Activated T-helper 9 cell treated with anti-CD3 and anti-CD28 coated beads, Interleukin-2, amount 50 U/mL, for 16 hours (primary cell): ENCODE data around the gene SPTLC2.
"Not testable (repeated sequence)": the region's sequence is repeated elsewhere in the genome, so short reads cannot be mapped to it uniquely, and the experiment has no call there.

Source experiments
- DNase-seq: peaks from one replicate; pipeline ENCODE4 v3.0.0-alpha.2; 2020; ENCODE audit warnings: low read depth

SPTLC2 gene

GRCh38 chr14:77547512-77548180, 68.8 kb downstream of the SPTLC2 start:
- DNase-seq: no peak

GRCh38 chr14:77545171-77545570, 71.3 kb downstream of the SPTLC2 start:
- not testable (repeated sequence) for DNase-seq

GRCh38 chr14:77544571-77544970, 71.9 kb downstream of the SPTLC2 start:
- DNase-seq: no peak

- no peak for DNase-seq
These were observed 72.7 kb downstream of the SPTLC2 start for GRCh38 chr14:77543637-77544334.

GRCh38 chr14:77543240-77543551, 73.2 kb downstream of the SPTLC2 start:
- no peak for DNase-seq

- no peak for DNase-seq
These were observed 73.8 kb downstream of the SPTLC2 start for GRCh38 chr14:77542421-77543239.

GRCh38 chr14:77541905-77542304, 74.5 kb downstream of the SPTLC2 start:
- no peak for DNase-seq

GRCh38 chr14:77536951-77537350, 79.5 kb downstream of the SPTLC2 start:
- not testable (repeated sequence) for DNase-seq

- DNase-seq: no peak
These were observed 85.4 kb downstream of the SPTLC2 start for GRCh38 chr14:77531071-77531470.

GRCh38 chr14:77529963-77530362, 86.5 kb downstream of the SPTLC2 start:
- DNase-seq: no peak

- no peak for DNase-seq
These were observed 87.2 kb downstream of the SPTLC2 start for GRCh38 chr14:77529213-77529612.

GRCh38 chr14:77528701-77529100, 87.7 kb downstream of the SPTLC2 start:
- not testable (repeated sequence) for DNase-seq

GRCh38 chr14:77526266-77526665, 90.2 kb downstream of the SPTLC2 start:
- DNase-seq: no peak

- DNase-seq: no peak
These were observed 91.9 kb downstream of the SPTLC2 start for GRCh38 chr14:77524536-77524935.

GRCh38 chr14:77523109-77523508, 93.3 kb downstream of the SPTLC2 start:
- DNase-seq: no peak

- DNase-seq: no peak
These were observed 95.9 kb downstream of the SPTLC2 start for GRCh38 chr14:77520555-77520954.

- no peak for DNase-seq
These were observed 100.3 kb downstream of the SPTLC2 start for GRCh38 chr14:77516126-77516525.

GRCh38 chr14:77511486-77512162, 104.8 kb downstream of the SPTLC2 start:
- no peak for DNase-seq

- no peak for DNase-seq
These were observed 107.1 kb downstream of the SPTLC2 start for GRCh38 chr14:77509366-77509765.

GRCh38 chr14:77508876-77509275, 107.6 kb downstream of the SPTLC2 start:
- DNase-seq: no peak

GRCh38 chr14:77508249-77508648, 108.2 kb downstream of the SPTLC2 start:
- no peak for DNase-seq

- no peak for DNase-seq
These were observed 108.7 kb downstream of the SPTLC2 start for GRCh38 chr14:77507762-77508161.
